Spinal cord (tissue), 10 donors: Measurements from ENCODE around the gene PPP1CA. TPM values are rescaled to one million over a fixed set of nuclear protein-coding genes. Genes with fewer than 3 reads are reported as not detected.
A peak's percentile ranks its signal among the peaks of the same experiment; 100 is the strongest.

ENCODE experiments used
- DNase-seq, 6 donors: peaks; one replicate each; pipeline versions ENCODE4 v3.0.0 to v3.0.0-alpha.2; 2013 to 2015; ENCODE audit warnings: low spot score in 6 of 6, low read depth in 4 of 6
- H3K27ac ChIP-seq: one replicate; pipeline ENCODE4 v1.5.1; 2013; ENCODE audit warnings: low read depth, low read length, control low read depth
- H3K27me3 ChIP-seq: one replicate; pipeline ENCODE4 v1.6.1; 2013; ENCODE audit warnings: low read length; ENCODE audit not compliant: control insufficient read depth, insufficient read depth
- H3K36me3 ChIP-seq: one replicate; pipeline ENCODE4 v1.6.1; 2013; ENCODE audit warnings: low read length; ENCODE audit not compliant: control insufficient read depth, insufficient read depth
- H3K4me1 ChIP-seq: one replicate; pipeline ENCODE4 v1.6.1; 2013; ENCODE audit warnings: low read length; ENCODE audit not compliant: control insufficient read depth, insufficient read depth
- H3K4me3 ChIP-seq: one replicate; pipeline ENCODE4 v1.5.1; 2013; ENCODE audit warnings: low read depth, low read length, control low read depth
- H3K9me3 ChIP-seq: one replicate; pipeline ENCODE4 v1.6.1; 2013; ENCODE audit warnings: low read length; ENCODE audit not compliant: control insufficient read depth, insufficient read depth
- WGBS: methylation state at CpG from one replicate; pipeline ENCODE4 v1.1.5; 2013; ENCODE audit warnings: missing lambda C conversion rate; ENCODE audit not compliant: insufficient coverage; 5-methylcytosine and 5-hydroxymethylcytosine counted together
- polyA plus RNA-seq, 2 donors: library from polyadenylated mRNA; unstranded; fragments of 120-200 nt; gene quantifications; one replicate each; pipeline ENCODE4 v1.2.1, GENCODE V29; 2013; ENCODE audit not compliant: insufficient read length in 2 of 2
- total RNA-seq, 2 donors: library from RNA; depleted of rRNA in 1 of 2; stranded (reverse); fragments of 120-200 nt in 1 of 2; fragments of >200 nt in 1 of 2; gene quantifications; one replicate each; pipeline versions ENCODE4 v1.2.3 to v1.2.4, GENCODE V29; 2013 to 2014
- donor health status: healthy.

PPP1CA gene
- total and polyA plus RNA-seq, 4 donors, result 81.2 to 130 (median 117) TPM

DNA sequence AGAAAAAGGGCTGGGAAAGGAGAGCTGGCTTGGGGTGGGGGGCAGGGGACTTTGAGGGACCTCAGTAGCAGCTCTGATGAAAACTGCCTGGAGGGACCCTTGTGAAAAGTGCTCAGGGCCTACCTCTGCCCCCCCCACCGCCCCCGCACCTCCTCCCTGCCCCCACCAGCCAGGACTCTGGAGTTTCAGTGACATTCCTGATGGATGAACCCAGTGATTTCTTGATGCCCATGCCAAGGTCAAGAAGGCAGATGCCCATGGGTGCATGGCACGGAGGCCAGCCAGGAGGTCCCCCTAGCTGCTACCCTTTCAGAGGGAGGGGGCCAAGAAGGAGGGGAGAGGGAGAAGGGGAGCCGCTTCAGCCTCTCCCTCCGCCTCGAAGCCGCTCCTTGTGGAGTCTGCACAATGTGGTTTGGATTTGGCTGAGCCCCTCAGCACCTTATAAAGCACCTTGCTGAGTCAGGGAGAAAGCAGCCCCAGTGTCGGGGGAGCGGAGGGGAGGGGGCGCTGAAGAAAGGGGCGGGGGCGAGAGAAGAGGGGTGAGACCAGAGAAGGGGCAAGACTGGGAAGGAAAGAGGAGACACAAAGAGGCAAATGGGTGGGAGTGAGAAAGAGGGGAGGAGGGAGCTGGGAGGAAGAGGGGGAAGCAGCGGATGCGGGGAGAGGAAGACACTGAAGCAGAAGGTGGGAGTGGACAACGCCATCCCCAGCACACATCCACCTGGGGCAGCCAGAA lies 26.2 kb downstream of the PPP1CA start:
- Histone ChIP-seq H3K36me3 (peaks cover 14% of the 10 kb centered on the region), H3K9me3 (no peaks in the 10 kb centered on the region), H3K4me1 (peaks cover 47% of the 10 kb centered on the region), H3K4me3 (no peak overlapping the region), H3K27me3 (peaks cover 43% of the 10 kb centered on the region), H3K27ac (no peak overlapping the region)
- no peak for DNase-seq
- WGBS, result 26% methylated on average over 5 of the region's 15 CpGs

GRCh38 chr11:67374571-67375281 lies 26.9 kb downstream of the PPP1CA start:
- no CpG with 5 or more reads among the region's 9 CpGs for WGBS
- H3K9me3 ChIP-seq, result no peaks in the 10 kb centered on the region
- H3K27ac ChIP-seq, result no peak overlapping the region
- DNase-seq, result no peak
- peaks cover 14% of the 10 kb centered on the region for H3K36me3 ChIP-seq
- no peak overlapping the region for H3K4me3 ChIP-seq
- peaks cover 45% of the 10 kb centered on the region for H3K27me3 ChIP-seq
- H3K4me1 ChIP-seq, result peaks cover 53% of the 10 kb centered on the region

- 9% methylated on average over 29 of the region's 40 CpGs for WGBS
- Histone ChIP-seq H3K4me1 (peaks cover 53% of the 10 kb centered on the region), H3K36me3 (peaks cover 5% of the 10 kb centered on the region), H3K27me3 (peaks cover 47% of the 10 kb centered on the region), H3K9me3 (no peaks in the 10 kb centered on the region), H3K27ac (no peak overlapping the region), H3K4me3 (peak overlapping the region; percentile 14)
- peak in 2 of 6 donors; percentile 39 to 53 for DNase-seq
These were observed 27.7 kb downstream of the PPP1CA start for GRCh38 chr11:67373648-67374570.

- peaks cover 47% of the 10 kb centered on the region for H3K27me3 ChIP-seq
- H3K4me3 ChIP-seq, result peak within 1 kb of the TSS; percentile 26
- H3K9me3 ChIP-seq, result no peaks in the 10 kb centered on the region
- peaks cover 2% of the 10 kb centered on the region for H3K36me3 ChIP-seq
- H3K27ac ChIP-seq, result no peak within 1 kb of the TSS
- under 1% methylated on average over 65 of the region's 76 CpGs for WGBS
- peak in 2 of 6 donors; percentile 57 to 72 for DNase-seq
- H3K4me1 ChIP-seq, result peaks cover 53% of the 10 kb centered on the region
These were observed 28.5 kb downstream of the PPP1CA start, which contains the start of gene CLCF1 for GRCh38 chr11:67372993-67373647. Gene CLCF1, minus strand, starts transcription at chr11:67373598. Its CDS starts 59 bp downstream, at chr11:67373539.

DNA sequence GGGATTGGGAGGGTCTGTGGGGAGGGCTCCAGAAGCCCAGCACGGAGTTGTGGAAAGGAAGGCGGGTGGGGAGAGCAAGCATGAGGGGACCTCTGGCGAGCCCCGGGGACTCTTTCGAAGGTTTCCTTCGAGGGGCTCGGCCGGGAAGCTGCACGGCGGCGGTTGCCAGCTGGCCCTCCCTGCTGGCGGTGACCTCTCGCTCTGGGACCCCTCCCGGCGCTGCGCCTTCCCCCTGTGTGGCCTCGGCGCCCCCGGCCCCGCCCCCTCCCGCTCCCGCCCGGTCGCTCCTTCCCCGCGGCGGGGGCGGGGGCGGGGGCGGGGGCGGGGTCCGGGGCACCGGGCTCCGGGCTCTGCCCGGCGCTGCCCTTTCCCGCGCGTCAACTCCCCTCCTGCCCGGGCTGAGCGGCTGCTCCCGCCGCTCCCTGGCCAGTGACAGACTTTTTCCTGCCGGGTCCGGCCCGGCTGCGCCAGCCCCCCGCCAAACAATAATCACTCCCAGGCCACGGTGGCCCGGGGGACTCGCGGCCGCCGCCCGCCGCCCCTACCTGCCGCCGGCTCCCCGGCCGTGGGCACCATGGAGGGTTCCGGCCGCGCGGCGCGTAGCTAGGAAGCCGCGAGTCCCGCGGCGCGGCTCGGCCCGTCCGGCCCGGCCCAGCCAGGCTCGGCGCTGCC lies 29.2 kb downstream of the PPP1CA start:
- Histone ChIP-seq H3K27ac (no peak overlapping the region), H3K4me1 (peaks cover 55% of the 10 kb centered on the region), H3K27me3 (peaks cover 45% of the 10 kb centered on the region), H3K9me3 (no peaks in the 10 kb centered on the region), H3K36me3 (peaks cover under 1% of the 10 kb centered on the region), H3K4me3 (peak overlapping the region; percentile 26)
- under 1% methylated on average over 66 of the region's 78 CpGs for WGBS
- no peak for DNase-seq

DNA sequence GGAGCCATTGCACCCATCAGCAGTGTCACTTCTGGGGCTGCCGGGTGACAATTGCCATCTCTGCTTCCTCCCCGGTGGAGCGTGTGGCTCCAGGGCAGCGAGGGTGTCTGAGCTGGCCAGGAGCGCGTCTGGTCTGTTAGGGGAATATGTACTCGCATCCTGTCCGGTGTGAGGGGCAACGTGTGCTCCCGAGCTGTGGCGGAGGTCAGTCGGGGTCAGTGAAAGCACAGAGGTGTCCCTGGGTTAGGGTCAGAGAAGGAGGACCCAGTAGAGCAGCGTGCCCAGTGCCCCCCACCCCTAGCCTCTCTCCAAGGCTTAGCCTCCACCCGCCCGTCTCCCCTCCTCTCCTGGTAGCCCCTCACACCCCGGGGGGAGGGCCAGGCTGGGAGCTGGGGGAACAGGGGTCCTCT lies 29.7 kb downstream of the PPP1CA start:
- Histone ChIP-seq H3K27me3 (peaks cover 43% of the 10 kb centered on the region), H3K27ac (no peak overlapping the region), H3K4me3 (peak overlapping the region; percentile 21), H3K36me3 (no peaks in the 10 kb centered on the region), H3K9me3 (no peaks in the 10 kb centered on the region), H3K4me1 (peaks cover 60% of the 10 kb centered on the region)
- 28% methylated on average over 9 of the region's 16 CpGs for WGBS
- DNase-seq, result no peak

DNA sequence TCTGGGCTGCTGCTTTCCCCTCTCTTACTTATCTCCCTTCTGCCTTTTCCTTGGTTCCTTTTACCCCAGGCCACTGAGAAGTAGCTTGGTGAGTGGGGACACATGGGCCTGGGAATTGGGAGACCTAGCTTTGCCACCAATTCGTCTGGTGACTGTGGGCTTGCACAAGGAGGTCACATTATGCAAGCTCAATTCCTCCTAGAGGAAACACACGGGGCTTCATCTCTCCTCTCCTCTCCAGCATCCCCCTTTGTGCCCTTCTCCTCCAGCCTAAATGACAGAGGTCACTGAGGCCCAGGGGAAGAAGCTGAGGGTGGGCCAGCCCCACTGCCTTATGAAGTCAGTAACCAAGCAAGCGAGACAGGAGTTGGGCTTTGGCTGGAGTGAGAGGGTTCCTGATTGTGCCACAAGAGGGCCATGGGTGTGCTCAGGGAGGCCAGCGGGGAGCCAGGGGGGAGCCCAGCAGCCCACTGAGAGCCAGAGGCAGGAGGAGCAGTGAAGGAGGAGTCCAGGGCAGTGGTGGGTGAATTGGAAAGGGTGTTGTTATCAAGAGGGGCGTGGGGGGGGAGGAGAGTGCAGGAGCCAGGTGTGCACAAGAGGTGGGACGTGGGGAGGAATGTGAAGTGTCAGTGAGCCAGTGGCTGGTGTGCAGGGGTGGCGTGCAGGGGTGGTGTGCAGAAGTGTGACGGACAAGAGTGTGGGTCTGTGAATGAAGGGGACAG lies 30.3 kb downstream of the PPP1CA start:
- Histone ChIP-seq H3K27me3 (peaks cover 40% of the 10 kb centered on the region), H3K4me3 (no peak overlapping the region)
- 66% methylated on average over 7 of the region's 8 CpGs for WGBS

DNA sequence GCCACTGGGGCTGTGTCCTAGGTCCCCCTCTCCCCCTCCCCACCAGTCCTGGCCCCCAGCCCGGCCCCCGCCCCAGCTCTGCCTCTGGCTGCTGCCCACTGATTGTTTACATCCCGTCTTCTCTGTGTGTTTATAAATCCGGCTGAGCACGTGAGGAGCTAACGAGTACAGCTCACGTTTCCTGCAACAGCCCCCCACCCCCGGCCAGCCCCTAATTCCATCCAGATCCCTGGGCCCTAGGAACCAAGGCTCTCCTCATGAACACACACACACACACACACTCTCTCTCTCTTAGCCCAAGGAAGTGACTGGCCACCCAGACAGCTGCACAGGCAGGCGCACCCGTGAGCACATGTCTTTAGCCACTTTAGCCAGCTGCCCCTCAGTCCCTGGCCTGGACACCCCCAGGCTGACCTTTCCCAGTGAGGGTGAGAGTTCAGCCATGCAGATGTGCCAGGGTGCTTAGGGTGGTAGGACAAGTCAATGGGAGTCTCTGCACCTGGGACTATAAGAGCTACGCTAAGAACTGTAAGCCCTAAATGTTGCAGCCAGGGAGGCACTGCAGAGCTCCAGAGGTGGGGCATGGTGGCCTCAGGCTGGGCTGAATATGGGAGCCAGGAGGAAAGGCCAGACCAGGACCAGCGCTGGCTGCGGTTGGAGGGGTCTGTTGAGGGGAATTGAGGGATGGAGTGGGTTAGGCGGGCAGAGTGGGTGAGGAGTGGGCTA lies 31.1 kb downstream of the PPP1CA start:
- Histone ChIP-seq H3K4me3 (no peak overlapping the region), H3K4me1 (peaks cover 63% of the 10 kb centered on the region), H3K27me3 (peaks cover 31% of the 10 kb centered on the region), H3K36me3 (peaks cover under 1% of the 10 kb centered on the region), H3K27ac (no peak overlapping the region), H3K9me3 (no peaks in the 10 kb centered on the region)
- DNase-seq, result peak in 1 of 6 donors; percentile 31
- WGBS, result 38% methylated on average over 11 of the region's 14 CpGs

More for the DNA sequence above, 30.3 kb downstream of the PPP1CA start:
- Histone ChIP-seq H3K4me1 (peaks cover 63% of the 10 kb centered on the region), H3K27ac (no peak overlapping the region), H3K9me3 (no peaks in the 10 kb centered on the region), H3K36me3 (no peaks in the 10 kb centered on the region)
- no peak for DNase-seq
